Nephron progenitor cell (in vitro differentiated cells): ENCODE data around the gene MAGI2.
A peak's percentile ranks its signal among the peaks of the same experiment; 100 is the strongest.
"Not testable (repeated sequence)": the region's sequence is repeated elsewhere in the genome, so short reads cannot be mapped to it uniquely, and the experiment has no call there.

ENCODE experiments used
- DNase-seq: peaks from one replicate; pipeline ENCODE4 v3.0.0; 2021
- H3K27ac Mint-ChIP-seq: 2 replicates; pipeline ENCODE4 v1.8.0; 2021; ENCODE audit warnings: mild to moderate bottlenecking, moderate library complexity, mixed read lengths
- H3K27me3 Mint-ChIP-seq: 2 replicates; pipeline ENCODE4 v1.8.0; 2021; ENCODE audit warnings: mild to moderate bottlenecking, low read depth, mixed read lengths; ENCODE audit not compliant: poor library complexity
- H3K36me3 Mint-ChIP-seq: 2 replicates; pipeline ENCODE4 v1.8.0; 2021; ENCODE audit warnings: low read depth, mixed read lengths
- H3K4me1 Mint-ChIP-seq: 2 replicates; pipeline ENCODE4 v1.8.0; 2021; ENCODE audit warnings: mixed read lengths
- H3K4me3 Mint-ChIP-seq: 2 replicates; pipeline ENCODE4 v1.8.0; 2021; ENCODE audit warnings: mild to moderate bottlenecking, moderate library complexity, mixed read lengths
- H3K9me3 Mint-ChIP-seq: 2 replicates; pipeline ENCODE4 v1.8.0; 2021; ENCODE audit warnings: mild to moderate bottlenecking, moderate library complexity, mixed read lengths
- CTCF ChIP-seq: fragments of 200-600 bp; sonication (generic); IDR thresholded peaks from 2 replicates; pipeline ENCODE4 v1.5.0; 2021; ENCODE audit warnings: antibody characterized with exemption

Gene MAGI2

GRCh38 chr7:78516450-78516849 lies 937.0 kb downstream of the MAGI2 start:
- no peaks in the 10 kb centered on the region for H3K27me3 Mint-ChIP-seq
- no peaks in the 10 kb centered on the region for H3K9me3 Mint-ChIP-seq
- H3K36me3 Mint-ChIP-seq, result no peaks in the 10 kb centered on the region
- no peak for TF ChIP-seq CTCF
- H3K4me1 Mint-ChIP-seq, result peaks cover 7% of the 10 kb centered on the region
- DNase-seq, result no peak
- no peak overlapping the region for H3K4me3 Mint-ChIP-seq
- H3K27ac Mint-ChIP-seq, result no peak overlapping the region

- DNase-seq, result no peak
- no peak overlapping the region for H3K4me3 Mint-ChIP-seq
- TF ChIP-seq CTCF, result no peak
- no peaks in the 10 kb centered on the region for H3K36me3 Mint-ChIP-seq
- peaks cover 7% of the 10 kb centered on the region for H3K4me1 Mint-ChIP-seq
- no peaks in the 10 kb centered on the region for H3K9me3 Mint-ChIP-seq
- no peaks in the 10 kb centered on the region for H3K27me3 Mint-ChIP-seq
- no peak overlapping the region for H3K27ac Mint-ChIP-seq
Measured at GRCh38 chr7:78514634-78515033, 938.8 kb downstream of the MAGI2 start.

- Mint-ChIP-seq H3K36me3 (no peaks in the 10 kb centered on the region), H3K4me1 (peaks cover 7% of the 10 kb centered on the region), H3K4me3 (no peak overlapping the region), H3K27me3 (no peaks in the 10 kb centered on the region), H3K27ac (no peak overlapping the region), H3K9me3 (no peaks in the 10 kb centered on the region)
- DNase-seq, result peak; percentile 48
- TF ChIP-seq CTCF, result peak; percentile 73
Measured at GRCh38 chr7:78510580-78511188, 942.8 kb downstream of the MAGI2 start.

- not testable (repeated sequence) for H3K27ac Mint-ChIP-seq, H3K9me3 Mint-ChIP-seq, H3K27me3 Mint-ChIP-seq, DNase-seq, H3K4me1 Mint-ChIP-seq, H3K36me3 Mint-ChIP-seq, H3K4me3 Mint-ChIP-seq
Measured at GRCh38 chr7:78503301-78503700, 950.2 kb downstream of the MAGI2 start.

- Mint-ChIP-seq H3K4me3 (no peak overlapping the region), H3K36me3 (no peaks in the 10 kb centered on the region), H3K27ac (no peak overlapping the region), H3K4me1 (no peaks in the 10 kb centered on the region), H3K27me3 (peaks cover 4% of the 10 kb centered on the region), H3K9me3 (no peaks in the 10 kb centered on the region)
- TF ChIP-seq CTCF, result no peak
- no peak for DNase-seq
Measured at GRCh38 chr7:78501064-78501463, 952.4 kb downstream of the MAGI2 start.

- Mint-ChIP-seq H3K27ac (no peak overlapping the region), H3K4me1 (no peaks in the 10 kb centered on the region), H3K9me3 (no peaks in the 10 kb centered on the region), H3K36me3 (no peaks in the 10 kb centered on the region), H3K4me3 (no peak overlapping the region), H3K27me3 (peaks cover 4% of the 10 kb centered on the region)
- no peak for DNase-seq
- no peak for TF ChIP-seq CTCF
Measured at GRCh38 chr7:78499971-78500370, 953.5 kb downstream of the MAGI2 start.
